HG03521 (cell line): Measurements from ENCODE around the gene NINL.
"Not testable (repeated sequence)": the region's sequence is repeated elsewhere in the genome, so short reads cannot be mapped to it uniquely, and the experiment has no call there.

ENCODE experiments used
- ATAC-seq: cut with Tn5 transposase; IDR thresholded peaks from one replicate; pipeline ENCODE4 v1.9.1; 2021; ENCODE audit warnings: mild to moderate bottlenecking, moderate library complexity; ENCODE audit not compliant: unreplicated experiment

NINL gene

DNA sequence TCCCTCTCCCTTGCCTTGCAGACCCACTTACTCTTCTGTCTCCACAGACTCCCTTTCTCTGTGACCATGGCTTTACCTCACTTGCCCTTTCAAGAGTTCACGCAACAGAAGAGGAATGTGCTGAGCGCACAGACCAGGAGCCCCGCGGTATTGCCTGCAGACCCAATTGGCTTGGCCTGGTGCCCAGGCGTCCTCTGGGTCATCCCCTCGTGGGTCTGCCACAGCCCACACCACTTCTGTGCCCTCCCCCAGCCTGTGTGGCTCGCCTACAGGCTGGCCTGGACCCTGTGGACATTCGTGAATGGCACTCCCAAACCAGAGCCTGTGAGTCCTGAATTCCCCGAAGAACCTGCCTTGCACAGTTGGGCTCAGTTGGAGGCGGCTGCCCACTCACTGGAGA is 15.3 kb upstream of the NINL start:
- no peak for ATAC-seq

DNA sequence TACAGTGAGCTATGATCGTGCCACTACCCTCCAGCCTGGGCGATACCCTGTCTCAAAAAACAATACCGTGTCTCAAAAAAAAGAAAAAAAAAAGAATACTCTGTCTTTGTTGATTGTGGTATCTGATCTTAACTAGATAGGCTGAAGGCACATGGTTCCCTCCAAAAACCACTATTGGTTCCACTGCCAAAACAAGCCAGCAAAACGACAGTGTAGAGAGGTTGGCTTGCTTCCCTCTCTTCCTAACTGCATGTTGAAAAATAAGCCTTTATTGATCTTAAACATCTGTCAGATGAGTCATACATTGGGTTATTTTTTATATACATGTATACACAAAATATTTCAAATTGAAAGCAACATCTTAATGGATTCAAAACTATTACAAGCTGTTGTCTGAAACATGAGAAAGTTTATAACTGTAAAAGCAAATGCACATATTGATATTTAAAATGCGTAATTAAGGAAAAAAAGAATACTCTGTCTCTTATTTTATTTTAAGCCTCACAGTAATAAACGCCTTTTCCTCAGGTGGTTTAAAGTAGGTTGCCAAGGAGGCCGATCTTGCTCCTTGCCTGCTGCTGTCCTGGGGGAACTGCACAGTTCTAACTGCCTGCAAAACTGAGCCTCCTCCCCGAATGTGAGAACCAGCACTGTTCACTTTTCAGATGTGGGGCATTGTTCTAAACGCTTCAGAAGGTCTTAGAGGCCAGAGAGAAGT is 7.0 kb upstream of the NINL start:
- no peak for ATAC-seq

DNA sequence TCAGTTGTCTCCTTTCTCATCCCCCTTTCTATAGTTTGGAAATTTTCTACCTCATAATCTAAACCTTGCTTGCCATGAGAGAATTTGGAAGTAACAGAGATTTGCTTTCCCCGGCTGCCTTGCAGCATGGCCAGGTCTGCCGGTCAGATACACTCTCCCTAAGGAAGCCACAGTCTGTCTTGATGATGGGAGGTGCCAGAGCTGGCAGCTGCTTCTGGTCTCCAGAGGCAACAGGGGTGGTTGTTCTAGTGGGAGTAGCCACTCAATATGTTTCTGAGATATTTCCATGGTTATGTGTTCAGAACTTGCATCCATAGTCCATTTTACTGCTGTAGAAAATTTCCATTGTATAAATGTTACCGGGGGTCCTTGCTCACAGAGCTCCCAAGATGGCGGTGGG is 5.4 kb upstream of the NINL start:
- ATAC-seq, result not testable (repeated sequence)

DNA sequence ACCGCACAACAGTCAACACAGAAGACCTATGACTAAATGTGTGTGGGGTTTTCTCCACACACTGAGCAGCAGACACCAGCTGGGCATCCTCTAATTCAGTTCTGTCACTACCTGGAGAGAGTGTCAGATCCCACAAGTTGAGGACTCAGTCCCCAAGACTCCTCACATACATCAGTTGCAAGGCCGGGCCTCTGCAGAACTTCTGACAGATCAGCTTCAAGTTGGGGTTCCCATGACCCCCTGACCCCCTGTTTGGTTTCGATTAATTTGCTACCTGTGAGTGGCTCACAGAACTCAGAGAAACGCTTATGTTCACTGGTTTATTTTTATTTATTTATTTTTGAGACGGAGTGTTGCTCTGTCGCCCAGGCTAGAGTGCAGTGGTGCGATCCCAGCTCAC is 3.2 kb upstream of the NINL start:
- ATAC-seq, result no peak

DNA sequence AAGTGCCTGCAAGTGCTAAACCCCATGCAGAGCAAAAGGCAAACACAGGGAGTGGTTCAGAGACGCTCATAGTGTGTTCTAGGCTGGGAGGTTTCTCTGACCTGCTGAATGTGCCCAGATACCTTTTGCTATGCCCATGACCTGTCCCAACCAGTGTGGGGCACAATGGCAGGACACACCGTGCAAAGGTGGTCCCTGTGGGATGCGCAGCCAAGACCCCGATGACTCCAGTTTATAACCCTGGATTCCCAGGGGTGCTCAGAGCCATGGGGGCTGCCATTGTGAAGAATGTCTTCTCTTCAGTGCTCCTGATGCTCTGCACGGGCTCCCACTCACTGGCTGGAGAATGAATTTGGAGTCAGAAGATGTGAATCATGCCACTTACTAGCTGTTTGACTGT is 2.2 kb upstream of the NINL start:
- ATAC-seq, result no peak

DNA sequence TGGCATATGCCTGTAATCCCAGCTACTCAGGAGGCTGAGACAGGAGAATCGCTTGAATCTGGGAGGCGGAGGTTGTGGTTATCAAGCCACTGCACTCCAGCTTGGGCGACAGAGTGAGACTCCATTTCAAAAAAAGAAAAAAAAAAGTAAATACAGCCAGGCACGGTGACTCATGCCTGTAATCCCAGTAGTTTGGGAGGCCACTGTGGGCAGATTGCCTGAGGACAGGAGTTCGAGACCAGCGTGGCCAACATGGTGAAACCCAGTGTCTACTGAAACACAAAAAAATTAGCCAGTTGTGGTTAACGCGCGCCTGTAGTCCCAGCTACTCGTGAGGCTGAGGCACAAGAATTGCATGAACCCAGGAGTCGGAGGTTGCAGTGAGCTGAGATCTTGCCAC is 1.5 kb upstream of the NINL start:
- ATAC-seq, result no peak

DNA sequence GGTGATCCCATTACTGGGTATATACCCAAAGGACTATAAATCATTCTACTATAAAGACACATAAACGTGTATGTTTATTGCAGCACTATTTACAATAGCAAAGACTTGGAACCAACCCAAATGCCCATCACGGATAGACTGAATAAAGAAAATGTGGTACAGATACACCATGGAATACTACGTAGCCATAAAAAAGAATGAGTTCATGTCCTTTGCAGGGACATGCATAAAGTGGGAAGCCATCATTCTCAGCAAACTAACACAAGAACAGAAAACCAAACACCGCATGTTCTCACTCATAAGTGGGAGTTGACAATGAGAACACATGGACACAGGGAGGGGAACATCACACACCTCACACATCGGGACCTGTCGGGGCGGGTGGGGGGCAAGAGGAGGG is 1.7 kb downstream of the NINL start:
- ATAC-seq, result not testable (repeated sequence)

DNA sequence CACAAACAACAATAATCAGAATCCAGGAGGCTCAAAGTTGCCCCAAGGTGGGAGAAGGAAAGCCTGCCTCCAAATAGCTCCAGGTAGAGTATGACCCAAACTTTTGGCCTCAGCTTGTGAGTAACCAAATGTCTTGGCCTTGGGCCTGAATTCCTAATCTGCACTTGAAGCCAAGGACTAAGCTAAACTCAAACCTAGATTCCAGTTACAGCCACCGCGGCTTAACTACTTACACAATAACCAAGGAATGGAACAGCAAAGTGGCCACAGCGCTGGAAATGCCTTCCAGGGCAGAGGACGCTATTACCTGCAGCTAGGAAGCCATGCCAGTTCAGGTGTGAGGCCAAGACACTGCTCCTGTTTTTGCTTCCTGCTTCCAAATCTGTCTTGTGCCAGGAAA is 4.6 kb downstream of the NINL start:
- ATAC-seq, result no peak

DNA sequence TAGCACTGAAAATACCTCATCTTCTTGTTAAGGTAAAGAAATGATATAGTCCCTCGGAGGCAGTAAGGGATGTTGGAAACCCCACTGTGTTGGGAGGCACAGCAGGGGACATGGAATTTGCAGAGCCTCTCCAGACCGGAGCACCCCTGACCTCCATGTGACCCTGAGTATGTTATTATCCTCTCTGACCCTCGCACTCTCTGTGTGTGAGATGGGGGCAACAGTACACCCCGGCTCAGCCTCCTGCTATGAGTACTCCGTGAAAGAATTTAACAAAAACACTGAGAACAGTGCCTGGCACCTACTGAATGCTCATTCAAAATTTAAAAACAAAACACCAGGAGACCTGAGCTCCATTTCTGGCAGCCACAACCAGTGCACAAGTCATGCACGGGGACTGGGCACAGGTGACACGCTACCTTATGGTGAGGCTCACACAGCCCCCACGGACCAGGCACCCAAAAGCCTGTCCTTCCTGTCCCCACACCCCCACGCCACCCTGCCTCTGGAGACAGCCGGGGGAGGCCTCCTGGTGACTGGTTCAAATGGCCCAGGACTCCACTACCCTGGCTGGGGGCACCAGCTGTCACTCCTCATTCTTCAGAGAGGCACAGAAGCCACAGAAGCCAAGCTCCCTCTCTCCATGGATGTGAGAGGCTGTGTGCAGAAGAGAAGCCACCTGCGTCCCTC is 6.1 kb downstream of the NINL start:
- ATAC-seq, result no peak

DNA sequence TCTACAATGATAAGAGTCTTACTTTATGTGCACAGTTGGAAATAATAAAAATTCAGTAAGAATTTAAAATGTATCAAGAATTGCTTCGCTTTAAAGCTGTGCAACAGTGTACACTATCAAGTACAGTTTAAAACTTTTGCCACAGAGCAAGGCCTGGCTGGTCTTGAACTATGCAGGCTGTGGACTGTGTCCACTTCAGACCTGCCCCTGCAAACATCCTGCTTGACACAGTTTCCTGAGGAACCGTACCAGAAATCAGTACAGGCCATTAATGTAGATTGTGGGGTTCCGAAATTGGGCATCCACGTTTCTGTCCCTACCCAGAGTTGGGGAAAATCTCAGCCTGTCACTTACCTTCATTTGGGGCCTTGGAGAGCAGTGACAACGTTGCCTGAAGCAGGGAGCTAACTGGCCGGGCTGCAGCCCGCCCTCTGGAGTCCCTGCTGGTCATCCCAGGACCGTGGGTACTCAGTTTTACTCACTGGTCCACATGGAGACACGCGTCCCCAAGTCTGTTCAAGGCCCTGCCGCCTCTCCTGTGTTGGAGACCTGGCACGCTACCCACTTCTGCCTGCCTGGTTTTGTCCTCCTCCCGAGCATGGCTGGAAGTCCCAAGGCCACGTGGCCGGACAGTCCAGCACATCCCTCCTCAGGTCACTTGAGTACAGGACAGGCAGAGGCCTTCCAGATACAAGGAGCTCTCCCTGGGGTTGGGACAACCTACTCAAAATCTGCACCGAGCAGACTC is 8.4 kb downstream of the NINL start:
- ATAC-seq, result no peak

DNA sequence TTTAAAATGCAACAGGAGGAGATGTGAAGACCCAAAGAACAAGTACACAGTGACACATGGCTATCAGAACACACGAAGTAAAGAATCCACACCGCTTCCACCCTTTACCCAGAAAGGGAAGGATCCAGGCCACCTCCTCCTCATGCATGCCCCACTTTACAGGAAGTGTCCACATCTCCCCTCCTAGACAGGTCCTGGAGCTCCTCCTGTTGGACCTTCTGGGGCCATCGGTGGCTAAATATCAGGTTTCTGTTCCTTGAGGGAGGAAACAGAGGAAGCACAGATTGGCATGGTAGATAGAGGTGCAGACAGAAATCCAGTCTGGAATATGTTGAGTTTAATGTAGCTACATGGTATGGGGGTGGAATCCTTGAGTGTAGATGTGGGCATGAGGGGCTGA is 10.9 kb downstream of the NINL start:
- ATAC-seq, result no peak

DNA sequence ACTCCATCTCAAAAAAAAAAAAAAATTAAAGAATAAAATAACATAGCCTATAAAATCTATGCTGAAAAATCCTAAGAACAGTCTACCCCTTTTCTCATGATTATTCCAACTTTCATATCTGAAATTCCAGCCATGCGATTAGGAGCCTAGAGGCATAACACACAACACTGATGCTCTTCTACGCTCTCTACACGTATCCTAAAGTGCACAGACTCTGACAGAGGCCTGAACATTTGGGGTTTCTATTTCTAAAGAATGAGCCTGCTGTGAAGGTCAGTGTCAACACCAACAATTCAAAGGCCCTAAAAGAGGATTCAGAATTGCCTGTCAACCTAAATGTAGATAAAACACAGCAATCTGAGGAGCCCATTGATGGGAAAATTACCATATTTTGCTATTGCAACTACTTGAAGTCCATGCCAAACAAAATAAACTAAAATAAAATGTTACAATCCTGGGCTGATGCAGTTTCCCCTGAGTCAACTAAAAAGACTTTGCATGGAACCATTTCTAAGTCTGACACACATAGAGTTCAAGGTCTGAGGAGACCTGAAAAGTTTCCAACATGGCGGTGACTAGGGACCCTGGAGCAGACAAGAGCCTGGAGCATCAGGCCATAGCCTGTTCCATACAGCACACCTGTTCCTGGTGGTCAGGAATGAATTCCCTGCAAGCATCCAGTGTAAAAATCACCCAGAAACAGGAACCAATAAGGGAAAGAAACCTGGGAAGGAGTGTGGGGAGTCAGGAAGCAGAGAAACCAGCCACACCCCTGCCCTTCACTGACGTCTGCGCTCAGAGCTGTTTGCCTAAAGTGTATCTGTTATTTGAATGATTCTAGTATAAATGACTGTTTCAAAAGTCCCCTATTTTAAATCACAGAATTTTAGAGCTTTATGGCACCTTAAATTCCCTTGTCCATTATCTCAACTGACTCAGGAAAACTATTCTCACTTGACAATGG is 11.8 kb downstream of the NINL start:
- ATAC-seq, result no peak

DNA sequence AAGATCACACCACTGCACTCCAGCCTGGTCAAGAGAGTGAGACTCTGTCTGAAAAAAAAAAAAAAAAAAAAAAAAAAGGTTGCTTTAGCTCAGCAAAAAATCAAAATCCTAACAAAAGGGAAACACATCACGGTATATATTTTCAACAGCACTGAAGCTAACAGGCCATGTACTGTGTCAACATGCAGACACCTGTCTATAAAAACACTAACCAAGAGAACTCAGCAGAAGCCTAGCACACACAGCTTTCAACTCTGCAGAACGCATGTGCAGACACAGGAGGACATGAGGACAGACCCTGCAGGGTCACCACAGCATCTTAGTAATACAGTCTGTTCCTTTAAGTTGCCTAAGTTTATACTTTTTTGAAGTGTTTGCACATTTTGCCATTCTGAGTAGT is 13.5 kb downstream of the NINL start:
- no peak for ATAC-seq

DNA sequence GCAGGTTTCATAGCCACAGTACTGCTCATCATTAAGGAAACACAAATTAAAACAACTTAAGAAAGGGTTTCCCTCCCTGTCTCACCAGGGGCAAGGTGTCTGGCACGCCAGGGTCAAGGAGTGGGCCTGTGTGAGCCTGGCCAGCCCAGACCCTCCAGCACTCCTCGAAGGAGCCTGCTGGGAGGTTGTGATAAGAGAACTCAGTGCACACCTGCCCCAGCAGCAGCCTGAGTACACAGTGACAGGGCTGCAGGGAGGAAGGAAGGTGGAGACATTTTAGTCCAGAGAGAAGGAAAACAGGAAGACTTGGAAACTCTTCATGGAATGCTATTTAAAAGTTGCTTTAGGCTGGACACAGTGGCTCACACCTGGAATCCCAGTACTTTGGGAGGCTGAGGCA is 14.1 kb downstream of the NINL start:
- ATAC-seq, result no peak

DNA sequence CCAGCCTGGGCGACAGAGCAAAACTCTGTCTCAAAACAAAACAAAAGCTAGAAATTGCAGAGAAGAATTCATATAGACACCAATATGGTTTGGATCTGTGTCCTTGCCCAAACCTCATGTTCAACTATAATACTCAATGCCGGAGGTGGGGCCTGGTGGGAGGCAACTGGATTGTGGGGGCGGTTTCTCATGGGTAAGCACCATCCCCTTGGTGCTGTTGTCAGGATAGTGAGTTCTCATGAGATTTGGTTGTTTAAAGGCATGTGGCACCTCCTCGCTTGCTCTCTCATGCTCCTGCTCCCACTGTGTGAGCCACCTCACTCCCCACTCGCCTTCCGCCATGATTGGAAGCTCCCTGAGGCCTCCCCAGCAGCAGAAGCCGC is 15.2 kb downstream of the NINL start:
- ATAC-seq, result no peak

DNA sequence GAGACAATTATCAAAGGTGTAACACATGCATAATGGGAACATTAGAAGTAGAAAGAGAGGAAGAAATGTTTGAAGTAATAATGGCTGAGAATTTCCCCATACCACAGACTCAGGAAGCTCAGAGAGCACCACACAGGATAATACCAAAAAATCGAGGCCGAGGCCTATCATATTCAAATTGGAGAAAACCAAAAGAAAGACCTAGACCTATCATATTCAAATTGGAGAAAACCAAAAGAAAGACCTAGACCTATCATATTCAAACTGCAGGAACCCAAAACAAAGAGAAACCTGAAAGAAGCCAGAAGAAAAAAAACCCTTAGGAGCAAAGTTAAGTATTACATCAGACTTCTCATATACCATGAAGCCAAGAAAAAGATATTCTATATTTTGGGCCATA is 18.0 kb downstream of the NINL start:
- ATAC-seq, result no peak

DNA sequence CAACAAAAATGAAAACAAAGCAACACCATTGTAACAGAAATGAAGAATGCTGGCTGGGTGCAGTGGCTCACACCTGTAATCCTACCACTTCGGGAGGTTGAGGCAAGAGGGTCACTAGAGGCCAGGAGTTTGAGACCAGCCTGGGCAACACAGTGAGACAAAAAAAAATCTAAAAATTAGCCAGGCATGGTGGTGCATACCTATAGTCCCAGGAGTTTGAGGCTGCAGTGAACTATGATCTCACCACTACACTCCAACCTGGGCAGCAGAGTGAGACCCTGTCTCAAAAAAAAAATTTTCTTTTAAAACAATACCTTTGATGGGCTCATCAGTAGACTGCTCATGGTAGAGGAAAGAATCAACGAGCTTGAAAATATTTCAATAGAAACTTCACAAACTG is 18.5 kb downstream of the NINL start:
- no peak for ATAC-seq

DNA sequence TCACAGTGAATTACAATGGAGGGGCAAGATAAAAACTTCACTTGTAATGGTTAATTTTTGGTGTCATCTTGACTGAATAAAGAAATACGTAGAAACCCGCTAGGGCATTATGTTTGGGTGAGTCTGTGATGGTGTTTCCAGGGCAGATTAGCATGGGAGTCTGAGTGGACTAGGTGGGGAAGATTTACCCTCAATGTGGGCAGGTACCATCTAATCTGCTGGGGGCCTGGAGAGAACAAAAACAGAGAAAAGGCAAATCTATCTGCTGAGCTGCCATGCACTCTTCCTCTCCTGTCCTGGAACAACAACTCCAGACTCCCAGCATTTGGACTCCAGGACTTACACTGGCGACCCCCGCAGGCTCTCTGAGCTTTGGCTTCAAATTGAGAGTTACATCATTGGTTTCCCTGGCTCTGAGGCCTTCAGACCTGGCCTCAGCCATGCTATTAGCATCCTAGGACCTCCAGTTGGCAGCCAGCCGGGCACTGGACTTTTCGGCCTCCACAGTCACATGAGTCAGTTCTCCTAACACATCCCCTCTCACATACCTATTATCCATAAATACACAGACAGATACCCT is 19.7 kb downstream of the NINL start:
- no peak for ATAC-seq

DNA sequence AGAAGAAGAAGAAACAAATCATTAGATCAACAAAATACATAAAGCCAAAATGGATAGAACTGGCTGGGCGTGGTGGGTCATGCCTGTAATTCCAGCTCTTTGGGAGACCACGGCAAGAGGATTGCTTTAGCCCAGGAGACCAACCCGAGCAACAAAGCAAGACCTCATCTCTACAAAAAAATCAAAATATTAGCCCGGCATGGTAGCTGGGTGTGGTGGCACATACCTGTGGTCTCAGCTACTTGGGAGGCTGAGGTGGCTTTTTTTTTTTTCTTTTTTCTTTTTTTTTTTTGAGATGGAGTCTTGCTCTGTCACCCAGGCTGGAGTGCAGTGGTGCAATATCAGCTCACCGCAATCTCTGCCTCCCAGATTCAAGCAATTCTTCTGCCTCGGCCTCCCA is 21.5 kb downstream of the NINL start:
- ATAC-seq, result no peak

DNA sequence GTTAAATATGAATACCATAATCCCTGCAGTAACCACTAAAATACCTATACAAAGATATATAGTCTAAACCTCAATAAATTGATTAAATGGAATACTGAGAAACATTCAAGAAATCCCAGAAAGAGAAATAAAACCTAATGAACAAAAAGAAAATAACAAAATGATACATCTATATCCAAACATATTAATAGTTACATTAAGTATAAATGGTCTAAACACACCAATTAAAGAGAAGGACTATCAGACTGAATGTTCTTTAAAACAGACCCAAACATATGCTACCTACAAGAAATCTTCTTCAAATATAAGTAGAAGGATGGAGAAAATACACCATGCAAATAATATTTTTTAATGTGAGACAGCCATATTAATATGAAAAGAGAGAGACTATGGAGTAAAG is 22.0 kb downstream of the NINL start:
- ATAC-seq, result no peak

DNA sequence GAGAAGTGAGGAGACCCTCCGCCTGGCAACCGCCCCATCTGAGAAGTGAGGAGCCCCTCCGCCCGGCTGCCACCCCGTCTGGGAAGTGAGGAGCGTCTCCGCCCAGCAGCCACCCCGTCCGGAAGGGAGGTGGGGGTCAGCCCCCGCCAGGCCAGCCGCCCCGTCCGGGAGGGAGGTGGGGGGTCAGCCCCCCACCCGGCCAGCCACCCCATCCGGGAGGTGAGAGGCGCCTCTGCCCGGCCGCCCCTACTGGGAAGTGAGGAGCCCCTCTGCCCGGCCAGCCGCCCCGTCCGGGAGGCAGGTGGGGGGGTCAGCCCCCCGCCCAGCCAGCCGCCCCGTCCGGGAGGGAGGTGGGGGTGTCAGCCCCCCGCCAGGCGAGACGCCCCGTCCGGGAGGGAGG is 23.6 kb downstream of the NINL start:
- not testable (repeated sequence) for ATAC-seq
